A375 (cell line): ENCODE results near the gene AVPR2. TPM values are rescaled to one million over a fixed set of nuclear protein-coding genes. Genes with fewer than 3 reads are reported as not detected.

Source experiments
- total RNA-seq: library from RNA; depleted of rRNA; stranded (reverse); fragments of >200 nt; shearing (Covaris generic); gene quantifications from 2 replicates; pipeline ENCODE4 v1.2.3, GENCODE V29; 2014; rRNA removed

Gene AVPR2
- 0.27 TPM in 1 of 2 replicates, not detected in the other for total RNA-seq

DNA sequence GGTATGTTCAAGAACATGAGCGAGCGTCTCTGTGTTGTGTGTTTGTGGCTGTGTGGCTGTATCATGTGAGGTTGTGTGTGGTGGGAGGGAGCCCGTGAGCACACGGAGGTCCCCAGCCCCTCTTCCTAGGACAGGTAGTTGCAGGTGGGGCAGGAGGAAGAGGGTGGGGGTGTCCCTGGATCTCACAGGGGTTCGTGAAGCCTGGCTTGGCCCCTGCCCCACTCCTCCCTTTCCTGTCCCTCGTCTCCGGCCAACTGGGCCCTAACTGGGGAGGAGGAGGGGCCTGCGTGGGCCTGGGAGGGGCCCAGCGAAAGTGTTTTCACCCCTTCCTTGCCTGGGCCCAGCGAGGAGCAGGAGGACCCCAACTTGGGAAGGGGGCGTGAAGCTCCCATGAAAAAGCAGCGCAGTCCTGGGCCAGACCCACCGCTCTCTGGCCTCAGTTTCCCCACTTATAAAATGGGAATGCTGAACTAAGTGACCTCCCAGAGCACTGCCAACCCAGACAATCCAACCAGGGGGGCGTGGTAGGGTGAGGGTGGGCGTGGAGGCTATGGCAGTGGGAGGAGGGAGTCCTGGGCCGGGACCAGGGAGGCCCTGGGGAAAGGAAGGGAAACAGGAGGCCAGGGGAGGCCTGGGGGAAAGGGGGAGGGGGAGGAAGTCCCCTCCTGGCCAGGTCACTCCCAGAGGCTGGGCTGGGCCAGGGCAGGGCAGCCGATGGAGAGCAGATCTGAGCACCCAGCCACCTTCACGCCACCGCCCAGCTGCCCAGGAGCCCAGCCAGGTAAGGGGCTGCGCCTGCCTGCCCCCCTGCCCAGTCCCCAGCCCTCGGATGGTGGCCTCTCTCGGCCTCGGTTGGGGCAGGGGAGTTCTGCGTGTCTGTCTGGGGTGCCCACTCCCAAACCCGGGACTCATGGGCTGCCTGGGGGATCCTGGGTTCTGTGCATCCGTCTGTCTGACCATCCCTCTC lies at the start of gene AVPR2:
Gene AVPR2, plus strand, starts transcription at position 683 of the 967 bp plus-strand sequence. CDS start 473 bp downstream, outside the sequence.

GRCh38 chrX:153885968-153886903 lies 18.2 kb upstream of the AVPR2 start, which contains the start of gene L1CAM:
Gene L1CAM (minus strand): TSS chrX:153886173. CDS start chrX:153875836, 10,337 bp downstream.

GRCh38 chrX:153925739-153926551 lies 21.5 kb downstream of the AVPR2 start, which contains the start of gene ARHGAP4:
Gene ARHGAP4 (minus strand): TSS chrX:153926264. CDS start chrX:153926202, 62 bp downstream.

DNA sequence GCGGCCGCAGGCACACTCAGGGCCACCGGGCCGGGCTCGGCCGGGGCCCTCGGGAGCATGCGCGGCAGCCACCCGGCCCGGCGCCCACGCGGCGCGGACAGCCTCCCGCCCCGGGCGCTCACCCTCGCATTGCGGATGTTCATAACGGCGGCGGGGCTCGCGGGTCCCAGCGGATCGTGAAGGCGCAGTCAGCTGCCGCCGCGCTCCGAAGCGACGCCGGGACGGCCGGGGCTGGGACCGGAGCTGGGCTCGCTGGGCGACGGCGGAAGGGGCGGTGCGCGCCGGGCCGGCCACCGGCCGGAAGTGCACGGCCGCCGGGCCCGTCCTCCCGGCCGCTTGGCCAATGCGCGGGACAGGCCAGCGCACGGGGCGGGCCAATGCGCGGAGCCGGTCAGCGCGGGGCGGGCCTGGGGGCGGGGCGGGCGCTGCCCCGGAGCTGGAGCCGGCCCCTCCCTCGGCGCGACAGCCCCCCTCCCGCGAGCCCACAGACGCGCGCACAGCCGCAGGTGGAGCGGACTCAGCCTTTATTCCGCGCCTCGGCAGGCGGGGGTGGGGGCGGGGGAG lies 30.4 kb downstream of the AVPR2 start, which contains the start of gene NAA10:
Gene NAA10, minus strand, starts transcription at position 276 of the 564 bp plus-strand sequence. Its CDS starts 133 bp downstream, at position 143.

GRCh38 chrX:153944140-153944799 lies 39.8 kb downstream of the AVPR2 start, which contains the start of gene RENBP:
Gene RENBP (minus strand): TSS chrX:153944643. CDS start chrX:153944610, 33 bp downstream.

Other genes with a start within 250 kb of the AVPR2 start
- 0.61 and 2.5 TPM in 2 replicates for gene PNCK, start 230.9 kb upstream of the AVPR2 start, total RNA-seq
- gene SLC6A8, start 216.7 kb upstream of the AVPR2 start, total RNA-seq = 31.5 and 51.9 TPM in 2 replicates
- 215 and 221 TPM in 2 replicates for gene BCAP31, start 180.3 kb upstream of the AVPR2 start, total RNA-seq
- 17.0 and 17.8 TPM in 2 replicates for gene ABCD1, start 179.8 kb upstream of the AVPR2 start, total RNA-seq
- 33.5 and 40.3 TPM in 2 replicates for gene PLXNB3, start 140.4 kb upstream of the AVPR2 start, total RNA-seq
- gene SRPK3, start 123.6 kb upstream of the AVPR2 start, total RNA-seq = 1.8 and 2.0 TPM in 2 replicates
- 64.2 and 90.6 TPM in 2 replicates for gene IDH3G, start 110.3 kb upstream of the AVPR2 start, total RNA-seq
- 153 and 178 TPM in 2 replicates for gene SSR4, start 110.0 kb upstream of the AVPR2 start, total RNA-seq
- 2.8 and 5.4 TPM in 2 replicates for gene PDZD4, start 74.1 kb upstream of the AVPR2 start, total RNA-seq
- 41.7 and 45.7 TPM in 2 replicates for gene L1CAM, start 18.5 kb upstream of the AVPR2 start, total RNA-seq
- gene ARHGAP4, start 21.6 kb downstream of the AVPR2 start, total RNA-seq = 65.6 and 85.4 TPM in 2 replicates
- gene NAA10, start 30.4 kb downstream of the AVPR2 start, total RNA-seq = 140 and 164 TPM in 2 replicates
- gene RENBP, start 40.0 kb downstream of the AVPR2 start, total RNA-seq = 0.23 and 1.1 TPM in 2 replicates
- 73.1 and 81.3 TPM in 2 replicates for gene HCFC1, start 67.1 kb downstream of the AVPR2 start, total RNA-seq
- 2.9 TPM in 2 replicates for gene TMEM187, start 68.1 kb downstream of the AVPR2 start, total RNA-seq
- 210 and 235 TPM in 2 replicates for gene IRAK1, start 115.2 kb downstream of the AVPR2 start, total RNA-seq
- gene MECP2, start 193.0 kb downstream of the AVPR2 start, total RNA-seq = 51.5 and 59.4 TPM in 2 replicates
- gene OPN1LW, start 239.6 kb downstream of the AVPR2 start, total RNA-seq = not detected in 2 replicates